Activated B cell treated with CpG ODN at 0.5 μM for 24 hours (primary cell): ENCODE results near the gene BSG. TPM values are rescaled to one million over a fixed set of nuclear protein-coding genes. Genes with fewer than 3 reads are reported as not detected.
A peak's percentile ranks its signal among the peaks of the same experiment; 100 is the strongest.
"Not testable (repeated sequence)": the region's sequence is repeated elsewhere in the genome, so short reads cannot be mapped to it uniquely, and the experiment has no call there.

Experiments
- ATAC-seq: fragments of 200-7000 bp; cut with Tn5 transposase; one replicate; pipeline ENCODE4 v1.10.0; 2021; ENCODE audit warnings: low read depth, mild to moderate bottlenecking, moderate library complexity
- CTCF ChIA-PET: fragments of 350-600 bp; sonication (Branson Sonifier 250); formaldehyde crosslinking; loops from one replicate; lab custom pipeline; 2021; ENCODE audit warnings: antibody characterized with exemption; lab: Charles Lee
- POLR2A ChIA-PET: fragments of 350-600 bp; sonication (Branson Sonifier 250); formaldehyde crosslinking; loops from one replicate; lab custom pipeline; 2021; ENCODE audit warnings: antibody characterized with exemption; lab: Charles Lee
- DNase-seq: peaks from one replicate; pipeline ENCODE4 v3.0.0; 2022
- H3K27ac Mint-ChIP-seq: one replicate; pipeline ENCODE4 v1.8.0; 2020; ENCODE audit warnings: mixed read lengths
- H3K27me3 Mint-ChIP-seq: one replicate; pipeline ENCODE4 v1.8.0; 2021; ENCODE audit warnings: mixed read lengths
- H3K36me3 Mint-ChIP-seq: one replicate; pipeline ENCODE4 v1.8.0; 2021; ENCODE audit warnings: low read depth, mixed read lengths
- H3K4me1 Mint-ChIP-seq: one replicate; pipeline ENCODE4 v1.8.0; 2021; ENCODE audit warnings: mixed read lengths
- H3K4me3 Mint-ChIP-seq: one replicate; pipeline ENCODE4 v1.8.0; 2020; ENCODE audit warnings: mild to moderate bottlenecking, mixed read lengths
- H3K9me3 Mint-ChIP-seq: one replicate; pipeline ENCODE4 v1.8.0; 2020; ENCODE audit warnings: mixed read lengths
- CTCF ChIP-seq: fragments of 200-600 bp; IDR thresholded peaks from one replicate; pipeline ENCODE4 v1.8.0; 2022; ENCODE audit warnings: antibody characterized with exemption, mild to moderate bottlenecking
- intact Hi-C: fragments of 100-400 bp; cut with micrococcal nuclease; formaldehyde crosslinking; loops from one replicate; pipeline ENCODE4 v1.15.1; 2024
- total RNA-seq: library from RNA; stranded (reverse); gene quantifications from 2 replicates; pipeline ENCODE4 v1.2.3, GENCODE V29; 2022

The BSG gene
- total RNA-seq, 1 donor from 2014 or later: 150 TPM

GRCh38 chr19:602391-603301 is 30.2 kb downstream of the BSG start:
- peaks cover 2% of the 10 kb centered on the region for H3K4me1 Mint-ChIP-seq
- CTCF ChIA-PET: no interaction called here
- H3K4me3 Mint-ChIP-seq: no peak overlapping the region
- no peaks in the 10 kb centered on the region for H3K9me3 Mint-ChIP-seq
- ATAC-seq: no peak
- TF ChIP-seq CTCF: no peak
- H3K27ac Mint-ChIP-seq: no peak overlapping the region
- H3K36me3 Mint-ChIP-seq: no peaks in the 10 kb centered on the region
- H3K27me3 Mint-ChIP-seq: no peaks in the 10 kb centered on the region
- intact Hi-C loops: no loop called here
- POLR2A ChIA-PET: no interaction called here
- no peak for DNase-seq

- H3K27ac Mint-ChIP-seq, CTCF ChIA-PET, H3K36me3 Mint-ChIP-seq, H3K4me3 Mint-ChIP-seq, ATAC-seq, DNase-seq, H3K9me3 Mint-ChIP-seq, H3K27me3 Mint-ChIP-seq, H3K4me1 Mint-ChIP-seq, intact Hi-C loops, POLR2A ChIA-PET: not testable (repeated sequence)
These were observed 30.9 kb downstream of the BSG start for GRCh38 chr19:603302-603639.

GRCh38 chr19:603779-604178 is 31.4 kb downstream of the BSG start:
- H3K9me3 Mint-ChIP-seq, H3K27ac Mint-ChIP-seq, H3K4me1 Mint-ChIP-seq, H3K36me3 Mint-ChIP-seq, H3K27me3 Mint-ChIP-seq, intact Hi-C loops, CTCF ChIA-PET, DNase-seq, POLR2A ChIA-PET, H3K4me3 Mint-ChIP-seq: not testable (repeated sequence)
- ATAC-seq: peak; percentile 55

- Mint-ChIP-seq H3K27ac (no peak overlapping the region), H3K4me1 (peaks cover 2% of the 10 kb centered on the region), H3K9me3 (no peaks in the 10 kb centered on the region), H3K36me3 (no peaks in the 10 kb centered on the region), H3K27me3 (no peaks in the 10 kb centered on the region), H3K4me3 (no peak overlapping the region)
- TF ChIP-seq CTCF: no peak
- intact Hi-C loops: no loop called here
- DNase-seq (no peak), ATAC-seq (peak; percentile 77)
- ChIA-PET CTCF (no interaction called here), POLR2A (no interaction called here)
These were observed 32.0 kb downstream of the BSG start for GRCh38 chr19:604355-604754.

- POLR2A ChIA-PET, intact Hi-C loops, H3K36me3 Mint-ChIP-seq, H3K27ac Mint-ChIP-seq, ATAC-seq, H3K27me3 Mint-ChIP-seq, DNase-seq, H3K4me1 Mint-ChIP-seq, H3K9me3 Mint-ChIP-seq, CTCF ChIA-PET: not testable (repeated sequence)
- H3K4me3 Mint-ChIP-seq: peak overlapping the region; percentile 32
These were observed 32.9 kb downstream of the BSG start for GRCh38 chr19:605061-605971.

- intact Hi-C loops: no loop called here
- DNase-seq (no peak), ATAC-seq (no peak)
- Mint-ChIP-seq H3K4me1 (peaks cover 14% of the 10 kb centered on the region), H3K4me3 (no peak overlapping the region), H3K27ac (no peak overlapping the region), H3K27me3 (no peaks in the 10 kb centered on the region), H3K36me3 (no peaks in the 10 kb centered on the region), H3K9me3 (no peaks in the 10 kb centered on the region)
- ChIA-PET POLR2A (no interaction called here), CTCF (interaction anchor here (1.3 kb wide), 1 partner anchor 127 kb away, joined by 4 read pairs; no protein-coding TSS in a partner anchor)
- TF ChIP-seq CTCF: no peak
These were observed 35.1 kb downstream of the BSG start for GRCh38 chr19:607301-608154.
